Measurements from ENCODE around the gene ERLIN1.

ERLIN1 gene

DNA sequence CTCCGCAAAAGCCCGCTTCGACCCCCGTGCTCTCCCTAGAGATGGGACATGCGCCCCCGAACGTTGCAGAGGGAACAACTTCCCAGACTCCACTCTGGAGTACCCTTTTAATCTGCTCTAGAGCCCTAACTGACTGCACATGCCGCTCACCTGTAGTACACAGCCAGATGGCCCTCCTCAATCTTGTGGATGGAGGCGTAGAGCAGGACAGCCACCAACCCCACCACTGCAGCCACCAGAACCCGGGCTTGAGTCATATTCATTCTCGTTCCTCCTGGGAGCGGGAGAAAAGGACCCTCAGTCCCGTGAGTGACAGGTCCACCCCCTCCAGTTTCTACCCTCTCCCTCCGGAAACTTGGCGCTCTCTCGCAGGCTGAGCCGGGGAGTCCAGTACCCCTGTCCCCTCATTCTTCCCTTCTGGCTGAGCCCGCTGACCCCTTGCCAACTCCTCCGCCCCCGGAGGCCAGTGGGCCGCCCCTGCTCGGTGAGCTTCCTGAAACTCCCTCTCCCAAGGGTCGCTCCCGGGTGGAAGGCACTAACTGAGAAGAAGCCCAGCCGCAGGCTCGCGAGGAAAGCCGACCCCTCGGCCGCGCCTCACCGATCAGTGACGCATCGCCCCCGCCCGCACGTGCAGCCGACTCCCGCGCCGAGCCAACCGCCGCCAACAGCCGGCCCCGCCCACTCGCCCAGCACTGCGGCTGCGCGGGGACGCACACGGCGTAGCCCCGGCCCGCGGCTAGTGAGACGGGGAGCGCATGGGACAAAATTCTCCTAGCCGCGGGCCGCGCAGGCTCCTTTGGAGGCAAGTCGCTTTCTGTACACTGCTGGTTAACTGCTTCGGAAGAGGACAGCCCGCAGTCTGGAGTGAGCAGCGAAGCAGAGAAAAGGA is at the start of gene ERLIN1:
TSS of gene ERLIN1 (minus strand) at position 666 of the 889 bp plus-strand sequence. CDS start at position 263, 403 bp downstream.
- peak; percentile 94 for DNase-seq

GRCh38 chr10:100232101-100232500 is 46.3 kb upstream of the ERLIN1 start:
- no peak for DNase-seq

- DNase-seq: no peak
Observed at GRCh38 chr10:100229819-100230422, 44.1 kb upstream of the ERLIN1 start.

- no peak for DNase-seq
Observed at GRCh38 chr10:100223879-100224278, 38.0 kb upstream of the ERLIN1 start.

DNA sequence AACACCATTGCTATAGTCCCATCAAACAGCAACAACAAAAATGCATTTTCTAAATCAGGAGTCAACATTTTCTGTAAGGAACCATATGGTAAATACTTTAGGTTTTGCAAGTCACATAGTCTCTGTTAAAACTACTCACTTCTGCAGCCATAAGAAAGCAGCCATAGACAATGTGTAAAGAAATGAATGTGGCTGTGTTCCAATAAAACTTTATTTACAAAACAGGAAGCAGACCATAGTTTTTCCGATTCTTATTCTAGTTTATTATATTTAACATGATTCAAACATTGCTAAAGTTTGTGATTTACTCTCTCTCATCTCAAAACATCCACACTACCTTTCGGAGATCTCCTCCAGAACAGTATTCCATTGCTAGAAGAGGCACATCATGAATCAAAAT is 36.7 kb upstream of the ERLIN1 start:
- DNase-seq: no peak

GRCh38 chr10:100216006-100216405 is 30.2 kb upstream of the ERLIN1 start:
- no peak for DNase-seq

GRCh38 chr10:100209303-100209702 is 23.5 kb upstream of the ERLIN1 start:
- DNase-seq: no peak

DNA sequence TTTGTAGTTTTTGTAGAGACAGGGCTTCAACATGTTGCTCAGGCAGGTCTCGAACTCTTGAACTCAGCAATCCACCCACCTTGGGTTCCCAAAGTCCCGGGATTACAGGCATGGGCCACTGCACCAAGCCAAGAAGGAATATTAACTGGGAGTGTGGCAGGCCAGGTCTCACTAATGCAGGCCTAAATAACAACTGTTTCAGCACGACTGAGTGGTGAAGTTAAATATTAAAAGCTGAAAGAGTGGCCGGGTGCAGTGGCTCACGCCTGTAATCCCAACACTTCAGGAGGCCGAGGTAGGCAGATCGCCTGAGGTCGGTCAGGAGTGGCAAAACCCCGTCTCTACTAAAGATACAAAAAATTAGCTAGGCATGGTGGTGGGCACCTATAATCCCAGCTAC is 22.4 kb upstream of the ERLIN1 start:
- DNase-seq: no peak

GRCh38 chr10:100204370-100204769 is 18.5 kb upstream of the ERLIN1 start:
- no peak for DNase-seq

- no peak for DNase-seq
Observed at GRCh38 chr10:100201549-100201948, 15.7 kb upstream of the ERLIN1 start.

DNA sequence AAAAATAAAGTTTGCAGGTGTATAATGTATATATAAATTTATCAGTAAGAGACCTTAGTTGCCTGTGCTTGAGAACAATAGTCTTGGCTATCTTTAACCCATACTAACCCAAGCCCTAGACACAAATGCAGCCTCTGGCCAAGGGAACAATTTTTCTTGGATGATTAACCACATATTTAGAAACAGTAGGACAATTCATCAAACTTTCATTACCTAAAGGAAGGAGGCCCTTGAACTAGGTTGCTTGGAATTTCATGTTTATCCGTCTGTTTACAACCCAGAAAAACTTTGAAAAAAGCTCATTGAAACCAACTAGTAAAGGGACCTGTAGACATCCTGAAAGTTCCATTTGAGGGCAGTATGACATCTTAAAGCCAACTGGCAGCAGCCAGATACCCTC is 8.9 kb upstream of the ERLIN1 start:
- no peak for DNase-seq

DNA sequence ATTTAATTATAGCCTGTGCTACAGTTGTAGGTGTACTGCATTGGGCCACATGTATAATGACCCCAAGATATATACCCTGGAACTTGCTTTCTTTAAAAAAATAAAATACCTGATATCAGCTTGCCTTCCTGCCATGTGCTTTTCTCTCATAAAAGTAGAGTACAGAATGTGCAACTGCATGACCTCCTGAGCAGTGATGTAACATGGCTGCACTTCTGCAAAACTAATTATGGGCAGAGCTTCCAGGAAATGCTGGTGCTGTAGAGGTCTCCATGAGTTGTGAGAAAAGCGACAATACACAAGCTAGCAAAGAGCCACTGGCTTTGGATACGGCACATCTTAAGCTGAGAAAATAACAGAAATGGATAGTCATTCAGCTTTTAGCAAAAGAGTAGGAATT is 6.5 kb upstream of the ERLIN1 start:
- no peak for DNase-seq

- DNase-seq: peak; percentile 8
Observed at GRCh38 chr10:100186253-100187212, 704 bp upstream of the ERLIN1 start.

GRCh38 chr10:100184840-100185239 is 989 bp downstream of the ERLIN1 start:
- no peak for DNase-seq

DNA sequence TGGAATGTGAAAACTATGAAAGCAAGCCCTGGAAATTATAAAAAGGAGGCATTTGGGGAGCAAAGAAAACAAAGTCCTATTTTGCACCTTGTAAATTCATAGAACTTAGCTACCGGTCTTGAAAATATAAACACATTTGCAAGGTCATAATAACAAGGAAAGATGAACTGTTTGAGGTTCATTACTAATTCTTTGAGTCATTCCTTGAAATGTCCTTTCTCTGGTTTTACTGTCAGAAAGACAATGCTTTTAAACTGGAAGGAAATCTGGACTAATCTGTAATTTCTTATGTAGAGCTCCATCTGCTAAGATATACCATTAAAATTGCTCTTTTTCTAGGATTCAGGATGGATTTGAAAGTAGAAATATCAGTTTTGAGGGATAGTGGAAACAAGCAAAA is 1.4 kb downstream of the ERLIN1 start:
- DNase-seq: no peak

- DNase-seq: no peak
Observed at GRCh38 chr10:100183481-100183880, 2.3 kb downstream of the ERLIN1 start.

DNA sequence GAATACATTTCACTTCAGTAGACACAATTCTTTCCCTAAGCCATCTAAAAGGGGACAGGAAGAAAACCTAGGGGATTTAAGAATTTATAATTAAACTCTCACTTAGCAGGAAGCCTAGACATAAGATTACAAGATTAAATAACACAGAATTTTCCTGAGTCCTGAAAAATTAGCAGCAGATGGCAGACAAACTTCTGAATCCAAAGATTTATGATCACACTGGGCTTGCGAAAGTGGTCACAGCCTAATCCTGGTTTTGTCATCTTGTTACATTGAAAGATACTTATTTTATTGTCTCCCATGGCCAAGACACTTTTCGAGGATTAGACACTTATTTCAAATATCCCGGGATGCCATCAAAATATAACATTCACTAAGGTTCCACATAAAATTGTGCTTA is 2.9 kb downstream of the ERLIN1 start:
- DNase-seq: no peak

GRCh38 chr10:100182281-100182680 is 3.5 kb downstream of the ERLIN1 start:
- no peak for DNase-seq

DNA sequence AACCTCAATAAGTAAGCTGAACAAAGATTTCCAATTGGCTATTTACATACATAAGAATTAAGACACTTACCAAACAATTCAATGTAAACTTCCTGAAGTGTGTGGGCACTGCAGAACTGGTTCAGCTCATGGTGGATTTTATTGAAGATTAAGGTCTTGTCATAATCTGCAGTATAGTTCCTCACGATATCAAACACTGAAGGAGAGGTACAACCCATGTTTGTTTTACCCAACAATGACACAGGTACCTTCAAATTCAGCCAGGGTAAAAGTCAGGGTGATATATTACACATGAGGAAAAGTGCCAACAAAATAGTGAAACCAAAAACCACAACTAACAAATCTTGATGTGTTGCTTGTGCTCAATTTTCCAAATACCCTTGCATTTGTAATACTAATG is 10.0 kb downstream of the ERLIN1 start:
- no peak for DNase-seq

GRCh38 chr10:100174699-100175677 is 10.8 kb downstream of the ERLIN1 start:
- DNase-seq: no peak

GRCh38 chr10:100173035-100173434 is 12.8 kb downstream of the ERLIN1 start:
- DNase-seq: no peak

- DNase-seq: no peak
Observed at GRCh38 chr10:100172349-100172748, 13.5 kb downstream of the ERLIN1 start.
